ENCODE results near the gene ANKFY1.
"Not testable (repeated sequence)": the region's sequence is repeated elsewhere in the genome, so short reads cannot be mapped to it uniquely, and the experiment has no call there.

ANKFY1 gene

DNA sequence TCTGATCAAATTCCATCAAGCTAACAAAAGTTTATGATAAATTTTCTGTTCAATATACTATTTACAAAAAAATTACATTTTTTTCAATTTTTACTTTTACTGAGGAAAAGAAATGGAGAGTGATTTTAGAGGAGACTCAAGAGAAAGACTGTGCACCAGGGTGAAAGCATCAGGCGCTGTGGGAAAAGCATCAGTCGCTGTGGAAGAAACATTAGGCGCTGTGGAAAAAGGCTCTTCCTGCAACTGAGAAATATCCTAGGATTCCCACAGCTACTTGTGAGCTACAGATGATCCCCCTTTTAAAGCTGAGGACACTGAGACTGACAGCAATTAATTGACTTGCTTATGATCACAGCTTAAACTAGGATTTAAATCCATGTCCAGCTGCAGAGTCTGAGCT, 4.9 kb downstream of the ANKFY1 start:
- no peak for DNase-seq

DNA sequence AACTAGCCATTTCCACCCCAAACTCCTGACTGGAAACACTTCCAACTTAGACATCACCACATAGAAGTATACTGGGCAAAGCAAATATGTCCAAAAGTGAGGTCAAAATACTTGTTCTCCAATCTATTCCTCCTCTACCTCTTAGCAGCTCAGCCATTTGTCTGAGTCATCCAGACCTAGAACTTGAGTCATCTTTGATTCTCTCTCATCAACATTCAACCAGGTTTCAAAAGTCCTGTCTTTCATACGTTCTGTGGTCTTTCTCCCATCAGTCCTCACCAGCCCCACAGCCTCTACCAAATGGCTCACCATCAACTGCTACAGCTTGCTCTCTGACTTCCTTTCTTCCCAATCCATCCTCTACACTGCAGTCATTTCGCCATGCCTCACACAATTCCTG, 6.8 kb downstream of the ANKFY1 start:
- DNase-seq = no peak

DNA sequence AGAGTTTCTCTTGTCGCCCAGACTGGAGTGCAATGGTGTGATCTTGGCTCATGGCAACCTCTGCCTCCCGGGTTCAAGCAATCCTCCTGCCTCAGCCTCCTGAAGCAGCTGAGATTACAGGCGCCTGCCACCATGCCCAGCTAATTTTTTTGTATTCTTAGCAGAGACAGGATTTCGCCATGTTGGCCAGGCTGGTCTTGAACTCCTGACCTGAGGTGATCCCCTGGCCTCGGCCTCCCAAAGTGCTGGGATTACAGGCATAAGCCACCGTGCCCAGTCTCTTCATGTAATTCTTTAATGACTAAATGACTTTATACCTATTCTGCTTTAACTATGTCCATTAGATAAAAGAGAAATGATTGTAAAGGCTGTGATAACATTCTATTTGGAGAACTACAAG, 8.5 kb downstream of the ANKFY1 start:
- not testable (repeated sequence) for DNase-seq

DNA sequence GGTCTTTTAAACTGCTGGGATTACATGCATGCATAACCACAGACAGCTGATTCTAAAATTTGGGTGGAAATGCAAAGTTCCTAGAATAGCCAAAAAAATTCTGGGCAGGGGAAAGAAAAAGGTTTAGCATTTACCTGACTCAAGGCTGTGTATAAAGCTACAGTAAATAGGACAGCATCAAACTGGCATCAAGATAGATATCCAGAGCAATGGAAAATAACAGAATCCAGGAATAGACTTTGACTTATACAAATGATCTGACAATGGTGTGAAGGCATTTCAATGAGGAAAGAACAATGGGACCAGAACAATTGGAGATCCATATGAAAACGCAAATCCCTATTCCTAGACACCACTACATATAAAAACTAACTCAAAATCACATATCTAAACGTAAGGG, 12.9 kb downstream of the ANKFY1 start:
- no peak for DNase-seq

DNA sequence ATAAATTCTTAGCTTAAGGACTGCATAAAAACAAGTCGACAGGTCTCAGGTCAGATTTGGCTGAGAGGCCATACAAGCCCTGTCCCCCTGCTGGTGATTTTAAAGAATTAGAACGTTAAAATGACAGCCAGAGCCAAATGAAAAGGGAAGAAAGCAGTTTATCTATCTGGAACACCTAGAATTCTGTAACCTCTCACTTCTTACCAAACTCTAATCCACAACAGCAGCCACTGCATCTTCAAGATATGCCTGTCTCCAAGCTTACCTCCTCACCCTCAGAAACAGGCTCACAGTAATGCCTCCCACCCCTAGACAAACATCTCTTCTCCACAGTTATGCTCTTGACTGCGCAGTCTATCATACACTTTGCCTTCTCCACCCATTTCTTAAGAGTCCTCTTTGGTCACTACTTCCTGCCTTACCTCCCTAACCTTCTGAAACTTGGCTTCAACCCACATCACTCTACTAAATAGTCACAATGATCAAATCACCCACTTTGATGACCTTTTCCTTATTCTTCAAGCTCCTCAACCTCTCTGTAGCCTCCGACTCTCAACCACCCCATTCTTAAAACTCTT, 14.2 kb downstream of the ANKFY1 start:
- peak; percentile 39 for DNase-seq

DNA sequence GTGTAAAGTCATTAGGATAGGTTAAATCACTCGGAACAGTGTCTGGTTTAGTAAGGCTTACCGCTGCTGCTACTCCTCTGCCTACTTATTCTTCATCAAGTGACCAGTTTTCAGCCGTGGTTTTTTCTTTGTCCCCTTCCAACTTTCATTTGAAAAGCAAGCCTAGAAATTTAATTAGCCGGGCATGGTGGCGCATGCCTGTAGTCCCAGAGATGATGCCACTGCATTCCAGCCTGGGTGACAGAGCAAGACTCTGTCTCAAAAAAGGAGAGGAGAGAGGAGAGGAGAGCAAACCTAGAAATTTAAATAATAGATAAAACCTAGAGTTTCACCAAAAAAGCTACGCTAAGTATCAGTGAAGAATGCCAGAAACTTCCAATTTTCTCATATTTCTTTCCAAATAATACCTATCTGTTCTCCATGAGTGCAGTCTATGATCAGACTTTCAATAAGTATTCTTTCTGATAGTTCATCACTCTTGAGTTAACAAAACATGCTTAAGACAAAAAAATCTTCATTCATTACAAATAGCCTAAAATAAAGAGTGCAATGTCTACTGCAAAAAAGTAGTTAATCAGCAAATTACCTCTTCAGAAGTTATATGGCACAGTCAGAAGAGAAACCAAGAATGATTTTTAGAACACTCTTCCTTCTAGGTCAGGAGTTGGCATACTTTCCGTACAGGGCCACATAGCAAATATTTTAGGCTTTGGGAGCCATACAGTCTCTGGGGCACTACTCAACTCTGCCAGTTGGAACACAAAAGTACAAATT, 15.1 kb downstream of the ANKFY1 start:
- no peak for DNase-seq

DNA sequence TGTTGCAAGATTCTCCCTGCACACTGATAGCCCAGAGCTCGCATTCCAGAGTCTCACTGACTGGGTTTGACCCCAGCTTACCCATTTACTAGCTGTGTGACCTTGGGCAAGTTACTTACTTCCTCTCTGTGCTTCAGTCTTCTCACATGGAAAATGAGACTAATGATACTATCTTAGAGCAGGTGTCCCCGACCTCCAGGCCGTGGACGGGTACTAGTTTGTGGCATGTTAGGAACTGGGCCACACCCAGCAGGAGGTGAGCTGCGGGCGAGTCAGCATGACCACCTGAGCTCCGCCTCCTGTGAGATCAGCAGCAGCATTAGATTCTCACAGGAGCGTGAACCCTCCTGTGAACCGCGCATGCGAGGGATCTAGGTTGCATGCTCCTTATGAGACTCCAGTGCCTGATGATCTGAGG, 15.8 kb downstream of the ANKFY1 start:
- no peak for DNase-seq

DNA sequence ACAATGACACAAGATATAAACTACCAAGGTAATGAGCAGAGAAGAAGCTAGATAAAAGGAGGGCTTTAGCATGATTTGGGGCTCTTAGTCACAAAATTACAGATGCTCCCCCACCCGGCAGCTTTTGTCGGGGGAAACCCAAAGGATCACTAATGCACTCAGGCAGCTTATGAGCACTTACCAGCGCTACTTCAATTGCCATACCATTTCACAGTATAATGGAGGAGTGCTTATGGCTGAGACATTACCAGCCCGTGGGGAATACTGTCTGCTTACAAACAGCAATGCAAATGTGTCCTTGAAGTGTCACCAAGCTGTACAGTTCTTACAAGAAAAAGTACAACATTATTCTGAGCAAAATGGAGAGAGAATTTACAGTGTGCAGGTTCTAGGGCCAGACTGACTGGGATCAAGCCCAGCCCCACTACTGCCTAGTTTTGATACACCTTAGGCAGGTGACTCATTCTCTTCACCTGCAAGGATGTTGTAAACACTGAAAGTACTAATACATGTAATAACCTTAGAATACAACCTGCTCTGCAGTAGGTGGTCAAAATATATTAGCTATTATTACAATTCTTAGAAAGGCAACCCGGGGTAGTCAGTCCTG, 16.3 kb downstream of the ANKFY1 start:
- no peak for DNase-seq

DNA sequence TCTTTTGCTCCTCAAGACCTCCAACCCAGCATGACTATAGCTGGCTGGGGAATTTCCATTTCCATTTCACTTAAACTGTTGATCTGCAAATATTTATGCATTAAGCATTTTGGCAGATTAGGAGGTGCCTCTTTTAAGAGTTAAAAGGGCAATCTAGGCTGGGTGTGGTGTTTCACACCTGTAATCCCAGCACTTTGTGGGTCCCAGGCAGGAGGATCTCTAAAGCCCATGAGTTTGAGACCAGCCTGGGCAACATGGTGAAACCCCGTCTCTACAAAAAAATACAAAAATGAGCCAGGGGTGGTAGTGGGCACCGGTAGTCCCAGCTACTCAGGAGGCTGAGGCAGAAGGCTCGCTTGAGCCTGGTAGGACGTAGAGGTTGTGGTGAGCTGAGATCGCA, 17.1 kb downstream of the ANKFY1 start:
- DNase-seq = no peak

DNA sequence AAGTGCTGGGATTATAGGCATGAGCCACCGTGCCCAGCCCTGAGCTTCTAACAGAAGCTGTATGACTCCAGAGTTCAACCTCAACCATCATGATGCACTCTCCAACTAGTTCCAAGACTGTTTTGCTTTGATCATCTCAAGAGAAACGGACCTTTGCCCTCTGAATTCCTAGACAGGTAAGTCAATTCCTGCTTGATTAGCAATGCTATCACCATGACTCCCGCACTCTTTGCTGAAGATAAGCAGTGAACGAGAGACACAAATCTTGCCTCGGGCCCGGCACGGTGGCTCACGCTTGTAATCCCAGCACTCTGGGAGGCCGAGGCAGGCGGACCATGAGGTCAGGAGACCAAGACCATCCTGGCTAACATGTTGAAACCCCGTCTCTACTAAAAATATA, 22.2 kb downstream of the ANKFY1 start:
- no peak for DNase-seq

DNA sequence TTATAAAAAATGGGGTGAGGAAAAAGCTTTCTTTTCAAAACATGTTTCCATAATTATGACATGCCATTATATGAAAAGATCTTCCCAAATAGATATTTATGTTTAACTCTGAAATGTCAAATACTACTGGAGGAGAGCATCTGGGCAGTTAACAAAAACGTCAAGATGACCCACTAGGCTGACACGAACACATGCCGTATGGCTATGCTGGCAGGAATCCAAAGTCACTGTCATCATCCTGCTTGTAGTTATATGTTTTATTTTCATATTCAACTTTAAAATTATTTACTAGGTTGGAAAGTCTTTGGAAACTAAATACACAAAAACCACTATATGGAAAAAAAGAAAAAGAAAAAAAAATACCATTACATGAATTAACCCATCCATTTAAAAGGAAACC, 27.3 kb downstream of the ANKFY1 start:
- no peak for DNase-seq

DNA sequence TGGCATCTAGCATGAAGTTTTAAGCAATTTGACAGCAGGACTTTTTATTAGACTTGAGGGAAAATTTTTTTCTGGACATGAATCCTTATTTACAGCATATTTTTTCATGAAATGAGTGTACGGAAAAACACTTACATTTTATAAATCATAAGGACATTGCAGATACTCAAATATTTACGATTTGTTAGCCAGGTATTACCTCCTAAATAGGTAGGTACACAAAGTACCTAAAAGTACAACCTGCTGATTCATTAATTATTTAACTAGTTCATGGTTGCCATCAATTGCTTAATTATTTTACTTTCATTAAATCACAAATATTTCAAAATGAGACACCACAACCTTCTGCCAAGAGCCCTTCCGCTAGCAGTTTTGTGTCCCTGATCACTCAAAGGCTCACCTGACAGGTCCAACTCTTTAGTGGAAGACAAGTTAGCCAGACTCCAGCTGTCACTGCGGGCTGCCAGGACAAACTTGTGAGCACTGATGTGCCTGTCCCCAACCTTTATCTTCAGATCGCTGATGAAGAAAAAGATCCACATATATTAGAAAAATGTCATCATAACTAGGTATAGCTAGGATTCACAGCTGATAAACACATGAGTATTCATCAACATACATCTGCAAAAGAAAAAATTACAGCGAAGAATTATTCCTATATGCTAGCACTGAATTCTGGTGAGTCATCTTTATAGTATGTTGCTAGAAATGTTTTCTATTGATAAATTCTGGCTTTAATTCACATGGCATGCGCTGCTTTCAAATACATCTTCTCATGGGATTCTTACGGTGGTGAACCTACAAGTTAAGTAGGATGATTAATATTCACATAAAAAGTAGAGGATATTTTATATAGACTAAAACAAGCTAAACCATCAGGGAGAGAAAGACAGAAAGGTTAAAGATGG, 28.2 kb downstream of the ANKFY1 start:
- no peak for DNase-seq

DNA sequence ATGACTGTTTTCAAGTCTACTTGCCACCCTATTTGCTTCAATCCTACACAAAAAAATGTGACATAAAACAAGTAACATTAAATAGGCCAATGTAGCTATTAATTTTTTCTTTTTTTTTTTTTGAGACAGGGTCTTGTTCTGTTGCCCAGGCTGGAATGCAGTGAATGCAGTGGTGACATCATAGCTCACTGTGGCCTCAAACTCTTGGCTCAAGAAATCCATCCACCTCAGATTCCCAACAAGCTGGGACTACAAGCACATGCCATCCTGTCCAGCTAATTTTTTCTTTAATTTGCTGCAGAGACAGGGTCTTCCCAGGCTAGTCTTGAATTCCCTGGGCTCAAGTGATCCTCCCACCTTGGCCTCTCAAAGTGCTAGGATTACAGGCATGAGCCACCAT, 29.4 kb downstream of the ANKFY1 start:
- DNase-seq = no peak

DNA sequence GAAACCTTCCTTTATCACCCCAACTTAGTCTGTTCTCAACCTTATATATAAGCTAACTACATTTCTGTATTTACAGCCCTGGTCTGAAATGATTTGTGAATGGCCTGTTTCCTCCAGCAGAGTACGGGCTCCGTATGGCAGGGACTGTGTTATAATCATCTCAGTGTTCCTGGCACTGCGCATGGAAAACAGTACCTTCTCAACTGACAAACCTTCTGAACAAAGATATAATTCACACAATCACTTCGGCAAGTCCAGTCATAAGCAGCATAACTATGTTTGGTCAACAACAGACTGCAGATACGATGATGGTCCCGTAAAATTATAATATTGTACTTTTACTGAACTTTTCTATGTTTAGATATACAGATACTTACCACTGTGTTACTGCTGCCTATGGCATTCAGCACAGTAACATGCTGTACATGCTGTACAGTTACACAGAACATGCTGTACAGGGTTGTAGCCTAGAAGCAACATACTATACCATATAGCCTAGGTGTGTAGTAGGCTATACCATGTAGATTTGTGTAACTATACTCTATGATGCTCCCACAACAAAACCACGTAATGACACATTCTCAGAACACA, 30.0 kb downstream of the ANKFY1 start:
- DNase-seq = no peak

DNA sequence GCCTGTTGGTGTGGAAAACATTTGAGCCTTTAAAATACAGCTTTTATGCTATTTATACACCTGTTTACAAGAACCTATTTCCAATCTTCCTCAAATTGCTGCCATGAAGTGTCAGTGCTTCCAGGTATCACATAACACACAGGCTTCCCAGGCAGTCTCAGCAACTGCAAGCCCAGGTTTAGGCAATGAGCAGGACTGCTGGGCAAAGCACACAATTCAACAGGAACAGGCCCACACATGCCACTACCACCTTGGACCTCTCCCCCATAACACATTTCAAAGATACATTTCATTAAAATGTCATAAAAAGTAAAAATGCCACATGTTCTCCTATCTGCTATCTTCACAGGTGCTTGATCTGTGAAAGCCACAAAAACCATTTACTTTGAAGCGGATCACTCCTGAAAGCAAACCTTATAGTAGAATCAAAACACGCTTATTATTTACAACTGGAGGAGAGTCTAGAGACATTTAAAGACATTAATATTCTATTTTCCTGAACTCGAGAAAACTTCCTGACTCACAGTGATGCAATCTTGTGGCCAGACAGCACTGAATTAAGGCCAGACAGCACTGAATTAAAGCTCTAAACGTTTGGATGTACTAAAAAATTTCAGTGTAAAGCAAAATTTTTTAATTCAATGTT, 31.5 kb downstream of the ANKFY1 start:
- DNase-seq = no peak

DNA sequence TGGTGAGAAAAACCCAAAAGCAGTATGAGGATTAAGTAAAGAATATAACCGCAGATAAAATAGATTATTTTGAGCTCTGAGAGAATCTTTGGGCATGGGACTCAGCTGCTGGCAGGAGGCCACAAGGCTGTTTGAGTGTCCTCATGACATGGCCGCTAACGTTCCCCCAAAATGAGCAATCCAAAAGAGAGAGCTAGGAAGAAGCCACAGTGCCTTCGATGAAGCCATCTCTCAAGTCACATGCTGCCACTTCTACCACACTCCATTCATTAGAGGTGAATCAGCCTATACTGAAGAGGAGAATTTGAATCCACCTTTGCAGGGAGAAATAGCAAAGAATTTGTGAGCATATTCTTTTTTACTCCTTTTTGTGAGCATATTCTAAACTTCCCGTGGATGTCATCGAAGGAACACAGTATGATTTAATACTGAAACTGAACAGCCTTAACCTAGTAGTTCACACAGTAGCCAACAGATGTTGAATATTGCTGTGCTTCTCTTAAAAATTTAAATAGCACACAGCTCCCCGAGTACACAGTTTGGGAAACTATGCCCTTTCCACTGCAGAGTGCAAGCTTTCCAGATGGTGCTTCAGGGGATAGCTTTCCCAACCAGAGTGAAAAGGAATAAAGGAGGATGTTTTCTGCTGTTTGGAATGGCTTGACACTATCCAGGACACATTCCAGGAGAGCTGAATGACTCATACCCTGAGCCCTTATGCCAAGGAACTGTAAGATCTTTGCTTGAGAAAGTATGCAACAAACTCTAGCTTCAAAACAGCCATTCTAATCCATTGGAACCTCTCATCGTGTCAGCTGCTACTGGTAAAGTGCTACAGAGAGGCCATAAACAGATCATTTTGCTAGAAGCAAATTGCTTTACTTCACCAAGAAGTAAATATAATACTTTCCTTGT, 33.9 kb downstream of the ANKFY1 start:
- DNase-seq = no peak

DNA sequence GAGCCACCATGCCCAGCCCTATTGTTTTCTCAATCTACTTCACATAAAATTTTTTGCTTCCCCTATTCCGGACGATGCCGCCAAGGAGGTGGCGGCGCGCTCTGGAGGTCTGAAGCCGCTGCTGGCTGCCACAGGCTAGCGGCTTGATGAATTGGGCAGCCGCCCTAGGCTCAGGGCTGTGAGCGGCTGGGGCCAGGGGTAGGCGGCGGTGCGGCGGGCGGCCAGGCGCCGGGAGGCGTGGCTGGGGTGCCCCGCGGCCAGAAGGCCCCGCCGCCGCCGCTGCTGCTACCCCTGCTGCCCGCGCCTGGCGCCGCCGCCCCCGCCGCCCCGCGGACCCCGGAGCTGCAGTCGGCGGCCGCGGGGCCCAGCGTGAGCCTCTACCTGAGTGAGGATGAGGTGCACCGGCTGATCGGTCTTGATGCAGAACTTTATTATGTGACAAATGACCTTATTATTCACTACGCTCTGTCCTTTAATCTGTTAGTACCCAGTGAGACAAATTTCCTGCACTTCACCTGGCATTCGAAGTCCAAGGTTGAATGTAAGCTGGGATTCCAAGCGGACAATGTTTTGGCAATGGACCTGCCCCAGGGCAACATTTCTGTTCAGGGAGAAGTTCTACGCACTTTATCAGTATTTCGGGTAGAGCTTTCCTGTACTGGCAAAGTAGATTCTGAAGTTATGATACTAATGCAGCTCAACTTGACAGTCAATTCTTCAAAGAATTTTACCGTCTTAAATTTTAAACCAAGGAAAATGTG, 41.7 kb downstream of the ANKFY1 start:
- no peak for DNase-seq

DNA sequence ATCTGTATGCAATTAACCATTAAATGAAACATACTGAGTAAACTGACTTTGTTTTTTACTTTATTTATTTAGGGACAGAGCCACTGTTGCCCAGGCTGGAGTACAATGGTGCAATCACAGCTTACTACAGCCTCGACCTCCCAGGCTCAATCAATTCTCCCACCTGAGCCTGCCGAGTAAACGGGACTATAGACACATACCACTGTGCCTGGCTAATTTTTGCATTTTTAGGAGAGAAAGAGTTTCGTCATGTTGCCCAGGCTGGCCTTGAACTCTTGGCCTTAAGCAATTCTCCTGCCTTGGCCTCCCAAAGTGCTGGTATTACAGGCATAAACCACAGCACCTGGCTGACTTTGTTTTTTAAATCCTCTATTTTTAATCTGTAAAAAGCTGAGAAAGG, 42.6 kb downstream of the ANKFY1 start:
- no peak for DNase-seq

DNA sequence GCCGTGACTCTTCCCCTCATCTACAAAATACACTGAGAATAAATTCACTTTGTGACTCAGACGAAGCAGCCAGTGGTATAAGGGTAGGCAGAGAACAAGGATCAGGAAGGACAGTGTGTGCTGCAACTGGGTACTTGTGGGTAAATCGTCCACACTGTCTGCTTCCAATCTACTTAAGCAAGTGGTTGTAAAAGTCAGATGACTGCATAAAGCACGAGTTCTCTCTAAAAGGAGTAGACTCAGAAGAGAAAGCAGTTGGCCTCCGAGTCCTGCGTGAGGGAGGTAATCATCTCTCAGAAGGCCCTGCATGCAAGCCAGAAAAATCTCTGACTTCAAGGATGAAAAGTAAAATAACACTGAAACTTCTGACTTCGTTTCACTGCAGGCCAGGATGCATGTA, 43.1 kb downstream of the ANKFY1 start:
- no peak for DNase-seq

DNA sequence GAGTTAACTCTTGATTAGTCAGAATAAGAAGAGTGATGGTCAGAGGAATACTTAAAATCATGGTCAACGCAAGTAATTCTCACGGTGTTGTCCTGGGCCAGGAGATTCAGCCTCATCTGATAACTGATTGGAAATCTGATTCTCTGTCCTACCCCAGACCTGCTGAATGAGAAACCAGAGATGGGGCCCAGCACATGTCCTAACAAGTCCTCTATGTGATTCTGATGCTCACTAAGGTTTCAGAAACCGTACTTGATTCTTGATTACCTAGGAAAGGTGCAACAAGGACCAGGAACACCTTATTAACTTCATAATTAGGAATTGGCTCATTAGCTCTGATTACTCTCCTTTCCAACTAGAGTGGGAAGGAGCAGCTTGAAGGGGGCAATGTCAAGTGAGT, 44.5 kb downstream of the ANKFY1 start:
- DNase-seq = no peak

All from suppressor macrophage treated with lipopolysaccharide for 4 hours (primary cell).